Body of pancreas (tissue), 4 donors: ENCODE results near the gene SLC29A3. TPM values are rescaled to one million over a fixed set of nuclear protein-coding genes. Genes with fewer than 3 reads are reported as not detected.

Experiments
- ATAC-seq: fragments of 150-250 bp; one replicate; pipeline ENCODE4 v1.9.1; 2016
- DNase-seq, 4 donors: peaks; one replicate each; pipeline ENCODE4 v3.0.0-alpha.2; 2019
- H3K27ac ChIP-seq, 4 donors: fragments of 200-600 bp; sonication (generic); 1 replicate in 3 of 4; 2 replicates in 1 of 4; pipeline versions ENCODE4 v1.5.1 to v1.6.1; 2016 to 2019; ENCODE audit warnings: mild to moderate bottlenecking in 1 of 4, mixed read lengths in 1 of 4, moderate library complexity in 1 of 4
- H3K27me3 ChIP-seq, 2 donors: fragments of 200-600 bp; sonication (generic); one replicate each; pipeline ENCODE4 v1.6.0; 2016; ENCODE audit warnings: mild to moderate bottlenecking in 1 of 2
- H3K36me3 ChIP-seq, 2 donors: fragments of 200-600 bp; sonication (generic); replicated peaks in 1 of 2; 2 replicates each; pipeline ENCODE4 v1.5.1; 2016; ENCODE audit warnings: low read depth in 2 of 2; ENCODE audit not compliant: insufficient read depth in 1 of 2
- H3K4me1 ChIP-seq: fragments of 200-600 bp; sonication (generic); one replicate; pipeline ENCODE4 v1.6.0; 2016
- H3K4me3 ChIP-seq, 2 donors: fragments of 200-600 bp; sonication (generic); 1 replicate in 1 of 2; 2 replicates in 1 of 2; pipeline ENCODE4 v1.5.1; 2016 to 2019
- H3K9me3 ChIP-seq, 3 donors: fragments of 200-600 bp; sonication (generic); 1 replicate in 2 of 3; 2 replicates in 1 of 3; pipeline ENCODE4 v1.5.1; 2016
- CTCF ChIP-seq, 7 experiments: fragments of 450-650 bp in 4 of 7; fragments of 200-600 bp in 3 of 7; sonication (generic) in 3 of 7; IDR thresholded peaks; one replicate each; pipeline ENCODE4 v1.5.1; 2016 to 2019; ENCODE audit warnings: antibody characterized with exemption in 7 of 7
- POLR2A ChIP-seq, 3 donors: fragments of 450-650 bp; IDR thresholded peaks; one replicate each; pipeline ENCODE4 v1.6.1; 2016; ENCODE audit warnings: antibody characterized with exemption in 3 of 3, mild to moderate bottlenecking in 2 of 3
- WGBS, 2 donors: methylation state at CpG; one replicate each; pipeline ENCODE4 v1.1.5; 2017; 5-methylcytosine and 5-hydroxymethylcytosine counted together
- intact Hi-C: fragments of 100-400 bp; cut with DNase I; formaldehyde crosslinking; loops from one replicate; pipeline ENCODE4 v1.15.1; 2023
- total RNA-seq, 2 donors: library from RNA; depleted of rRNA; stranded (reverse); fragments of >200 nt; gene quantifications; one replicate each; pipeline ENCODE4 v1.1.0, GENCODE V29; 2016

SLC29A3 gene
- total RNA-seq = 1 to 10 TPM in 1 of 2 donors, under 1 TPM in 1; 0.99 to 5.2 TPM

GRCh38 chr10:71319042-71319799 is at the start of gene SLC29A3:
Gene SLC29A3 (plus strand): TSS chr10:71319259. CDS start chr10:71319310, 51 bp downstream.
- no peaks in the 10 kb centered on the region for H3K27me3 ChIP-seq
- TF ChIP-seq CTCF (IDR thresholded peaks at IDR 0.05) (peak; percentile 40 to 77 (median 65)), POLR2A (IDR thresholded peaks at IDR 0.05) (peak; percentile 65 to 76 (median 73))
- H3K27ac ChIP-seq = peak within 1 kb of the TSS; percentile 14 to 72 (median 52)
- H3K9me3 ChIP-seq = no peaks in the 10 kb centered on the region
- WGBS, 2 donors = 1% methylated on average over 37 to 38 of the region's 62 CpGs
- H3K4me1 ChIP-seq = peaks cover 15% of the 10 kb centered on the region
- intact Hi-C loops = no loop called here
- H3K4me3 ChIP-seq = peak within 1 kb of the TSS; percentile 24 to 74
- no peaks in the 10 kb centered on the region for H3K36me3 ChIP-seq
- peak; percentile 79 to 88 (median 84) for DNase-seq
- ATAC-seq = peak; percentile 92

GRCh38 chr10:71269301-71270288 is 49.5 kb upstream of the SLC29A3 start:
- DNase-seq = no peak
- intact Hi-C loops = no loop called here
- 62 to 69% methylated on average over 9 to 11 of the region's 11 CpGs for WGBS, 2 donors

GRCh38 chr10:71270301-71271220 is 48.5 kb upstream of the SLC29A3 start:
- WGBS, 2 donors = 44% methylated on average over 9 to 10 of the region's 10 CpGs
- Histone ChIP-seq H3K9me3 (no peaks in the 10 kb centered on the region), H3K27ac (no peak overlapping the region), H3K4me1 (peaks cover 13% of the 10 kb centered on the region), H3K36me3 (no peaks in the 10 kb centered on the region), H3K4me3 (no peak overlapping the region), H3K27me3 (no peaks in the 10 kb centered on the region)
- peak; percentile 45 to 66 (median 57) for TF ChIP-seq CTCF (IDR thresholded peaks at IDR 0.05)
- TF ChIP-seq POLR2A (IDR thresholded peaks at IDR 0.05) = no peak
- intact Hi-C loops = no loop called here
- DNase-seq = peak; percentile 56 to 72 (median 68)
- ATAC-seq = peak; percentile 67

More at GRCh38 chr10:71269301-71270288, 49.5 kb upstream of the SLC29A3 start:
- H3K4me3 ChIP-seq = no peak overlapping the region
- H3K27ac ChIP-seq = no peak overlapping the region
- H3K36me3 ChIP-seq = no peaks in the 10 kb centered on the region
- H3K27me3 ChIP-seq = no peaks in the 10 kb centered on the region
- no peaks in the 10 kb centered on the region for H3K9me3 ChIP-seq
- ATAC-seq = no peak
- H3K4me1 ChIP-seq = peaks cover 13% of the 10 kb centered on the region
- TF ChIP-seq CTCF (IDR thresholded peaks at IDR 0.05) = no peak
- no peak for TF ChIP-seq POLR2A (IDR thresholded peaks at IDR 0.05)

GRCh38 chr10:71271662-71272055 is 47.4 kb upstream of the SLC29A3 start:
- ATAC-seq = no peak
- intact Hi-C loops = no loop called here
- TF ChIP-seq CTCF (IDR thresholded peaks at IDR 0.05) = no peak
- TF ChIP-seq POLR2A (IDR thresholded peaks at IDR 0.05) = no peak

More at GRCh38 chr10:71271662-71272055, 47.4 kb upstream of the SLC29A3 start:
- H3K4me1 ChIP-seq = peaks cover 4% of the 10 kb centered on the region
- no peak overlapping the region for H3K4me3 ChIP-seq
- no peaks in the 10 kb centered on the region for H3K27me3 ChIP-seq
- 54 to 73% methylated on average over 5 to 14 of the region's 14 CpGs for WGBS, 2 donors
- no peak for DNase-seq
- no peaks in the 10 kb centered on the region for H3K36me3 ChIP-seq
- no peaks in the 10 kb centered on the region for H3K9me3 ChIP-seq
- H3K27ac ChIP-seq = no peak overlapping the region
